ENCODE data around the gene SLC12A8.

SLC12A8 gene

DNA sequence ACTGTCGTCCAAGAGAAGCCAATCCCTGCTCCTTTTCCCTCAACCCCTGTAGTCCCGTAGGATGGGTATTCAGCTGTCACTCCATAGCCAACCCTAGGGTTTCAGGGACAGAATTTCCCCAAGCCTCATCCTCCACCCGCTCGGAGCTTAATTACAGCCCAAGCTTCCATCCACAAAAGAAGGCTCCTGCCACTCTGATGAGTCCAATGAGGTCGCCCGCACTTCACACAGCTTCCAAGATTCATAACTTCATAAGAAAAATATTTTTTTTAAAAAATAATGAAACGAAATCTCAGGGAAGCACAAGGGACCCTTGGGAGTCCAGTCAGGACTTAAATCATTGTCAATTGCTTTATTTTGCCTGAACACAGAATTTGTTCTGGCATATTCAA, 75.6 kb downstream of the SLC12A8 start:
- no peak for DNase-seq

DNA sequence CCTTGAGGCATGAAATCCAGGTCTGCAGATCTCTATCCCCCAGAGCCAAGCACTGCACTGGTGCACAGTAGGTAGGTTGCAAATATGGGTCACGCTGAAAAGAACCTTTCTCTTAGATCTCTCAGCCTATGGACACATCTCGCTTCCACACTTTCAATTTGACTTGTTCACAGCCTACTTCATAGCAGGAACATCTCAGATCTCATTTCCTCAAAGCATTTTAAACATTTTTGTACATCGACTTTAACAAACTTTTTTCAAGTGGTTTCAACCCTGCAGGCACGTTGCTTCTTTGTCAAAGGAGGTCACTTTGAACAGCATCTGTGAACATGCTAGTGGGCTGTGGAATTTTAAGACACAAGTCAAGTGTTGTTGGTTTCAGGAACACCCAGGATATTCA, 76.0 kb downstream of the SLC12A8 start:
- no peak for DNase-seq

DNA sequence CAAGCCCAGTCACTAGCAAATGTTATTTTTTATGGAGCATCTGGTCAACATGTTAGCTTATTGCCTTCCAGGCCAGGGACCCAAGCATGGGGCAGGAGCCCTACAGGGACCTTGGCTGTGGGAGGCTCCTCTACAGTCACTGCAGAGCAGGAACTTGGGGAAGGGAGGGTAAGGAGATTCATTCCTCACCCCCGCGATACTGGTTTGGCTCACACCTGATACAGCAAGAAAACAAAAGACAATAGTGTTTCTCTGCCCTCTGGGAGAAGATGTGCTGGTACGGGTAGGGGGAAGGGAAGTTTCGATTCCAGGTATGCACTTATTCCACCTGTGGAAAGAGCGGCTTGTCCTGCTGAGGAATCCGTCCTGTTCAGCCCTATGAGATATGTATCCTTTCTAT, 77.6 kb downstream of the SLC12A8 start:
- no peak for DNase-seq

DNA sequence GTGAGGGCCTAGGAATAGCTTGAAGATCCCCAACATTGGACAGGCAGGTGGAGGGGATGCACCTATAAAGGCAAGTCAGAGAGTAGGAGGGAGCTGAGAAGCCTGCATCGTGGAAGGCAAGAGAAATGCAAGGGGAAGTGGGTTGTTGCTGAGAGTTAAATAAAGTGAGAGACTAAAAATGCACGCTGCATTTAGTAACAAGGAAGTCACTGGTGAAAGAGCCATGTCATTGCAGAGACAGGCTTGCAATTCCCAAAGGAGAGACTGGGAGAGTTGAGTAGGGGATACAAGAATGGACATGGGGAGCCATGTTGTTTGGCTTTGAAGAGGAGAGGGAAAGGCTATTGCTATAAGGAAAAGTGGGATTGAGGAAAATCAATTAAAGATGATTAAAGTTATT, 79.7 kb downstream of the SLC12A8 start:
- DNase-seq, result no peak

DNA sequence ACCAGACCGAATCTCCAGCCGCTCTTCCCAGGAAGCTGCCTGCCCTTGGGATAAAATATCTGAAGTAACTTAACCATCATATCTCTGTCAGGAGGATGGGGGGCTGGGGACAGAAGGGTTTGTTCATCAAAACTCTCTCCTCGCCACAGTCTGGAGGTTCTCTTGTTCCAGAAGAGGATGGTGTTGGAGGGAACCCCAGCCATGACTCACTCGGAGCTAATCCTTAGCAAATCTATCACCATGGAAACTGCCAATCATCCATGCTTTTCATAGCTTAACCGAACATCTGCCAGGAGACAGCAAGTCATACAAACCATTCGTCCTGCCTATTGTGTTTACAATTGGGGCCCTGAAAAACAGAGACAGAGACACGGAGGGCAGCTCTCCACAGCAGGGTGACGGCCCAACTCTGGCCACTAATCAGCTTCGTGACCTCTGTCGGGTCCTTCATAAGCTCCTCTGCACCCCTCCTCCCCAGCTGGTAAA, 83.0 kb downstream of the SLC12A8 start:
- peak; percentile 80 for DNase-seq

DNA sequence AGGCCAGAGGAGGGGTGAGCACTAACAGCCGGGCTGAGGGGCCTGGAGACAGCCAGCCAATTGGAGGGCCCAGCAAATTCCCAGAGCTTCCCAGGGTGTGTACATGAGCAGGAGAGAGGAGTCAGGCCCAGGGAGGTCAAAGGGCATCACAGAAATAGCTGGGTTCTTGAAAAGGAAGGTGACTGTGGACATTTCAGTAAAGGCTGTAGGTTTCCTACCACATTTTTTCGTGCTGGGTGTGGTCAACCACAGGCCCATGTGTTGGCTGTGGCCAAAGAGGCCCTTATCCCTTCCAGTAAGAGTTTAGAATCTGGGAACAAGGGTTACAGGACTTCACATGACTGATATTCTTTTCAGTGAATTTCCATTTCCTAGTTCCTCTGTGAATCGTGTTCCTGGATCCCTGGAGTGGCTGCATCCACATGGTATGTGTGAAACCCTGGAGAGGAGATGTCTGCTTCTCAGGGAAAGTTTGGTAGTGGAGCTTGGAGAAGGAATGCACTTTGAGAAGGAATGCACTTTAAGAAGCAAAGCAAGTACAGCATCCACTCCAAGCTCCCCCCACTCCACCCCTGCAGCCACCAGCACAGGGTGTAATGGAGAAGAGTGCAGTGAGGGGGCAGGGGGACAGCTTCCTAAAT, 83.6 kb downstream of the SLC12A8 start:
- DNase-seq, result no peak

DNA sequence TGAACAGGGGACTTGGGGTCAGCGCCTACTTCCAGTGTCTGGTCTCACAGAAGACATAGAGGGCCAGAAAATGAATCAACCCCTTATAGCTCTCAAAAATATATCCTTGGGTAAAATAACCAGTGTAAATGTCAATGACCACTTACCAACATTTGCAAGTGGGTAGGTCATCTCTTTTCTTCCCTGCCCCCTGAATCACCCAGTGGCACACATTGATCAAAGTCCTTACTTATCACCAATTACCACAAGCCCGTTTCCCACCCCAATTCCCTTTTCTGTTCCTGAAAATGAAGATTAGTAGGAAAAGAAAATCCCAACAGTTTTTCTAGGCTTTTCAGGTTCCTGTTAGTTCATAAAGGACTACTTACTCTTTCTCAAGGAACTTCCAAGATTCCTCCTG, 86.2 kb downstream of the SLC12A8 start:
- DNase-seq, result no peak

DNA sequence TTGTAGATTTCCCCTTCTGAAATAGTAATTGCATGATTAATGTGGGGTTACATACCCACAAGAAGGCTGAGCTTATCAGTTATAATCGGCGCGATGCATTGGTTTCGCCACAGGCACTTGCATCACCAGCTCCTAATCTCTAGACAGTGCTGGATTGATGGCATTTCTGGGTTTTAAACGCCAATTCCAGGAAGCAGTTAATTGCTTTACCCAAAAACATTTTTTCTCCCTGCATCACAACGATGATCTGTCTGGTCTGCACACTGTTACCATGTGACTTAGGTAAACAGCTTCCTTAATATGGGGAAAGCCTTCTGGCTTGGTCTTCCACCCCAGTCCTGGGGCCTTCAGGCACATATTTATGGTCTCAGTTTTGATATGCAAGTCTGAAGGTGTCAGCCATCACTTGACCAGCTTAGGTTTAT, 86.7 kb downstream of the SLC12A8 start:
- DNase-seq, result peak; percentile 33

DNA sequence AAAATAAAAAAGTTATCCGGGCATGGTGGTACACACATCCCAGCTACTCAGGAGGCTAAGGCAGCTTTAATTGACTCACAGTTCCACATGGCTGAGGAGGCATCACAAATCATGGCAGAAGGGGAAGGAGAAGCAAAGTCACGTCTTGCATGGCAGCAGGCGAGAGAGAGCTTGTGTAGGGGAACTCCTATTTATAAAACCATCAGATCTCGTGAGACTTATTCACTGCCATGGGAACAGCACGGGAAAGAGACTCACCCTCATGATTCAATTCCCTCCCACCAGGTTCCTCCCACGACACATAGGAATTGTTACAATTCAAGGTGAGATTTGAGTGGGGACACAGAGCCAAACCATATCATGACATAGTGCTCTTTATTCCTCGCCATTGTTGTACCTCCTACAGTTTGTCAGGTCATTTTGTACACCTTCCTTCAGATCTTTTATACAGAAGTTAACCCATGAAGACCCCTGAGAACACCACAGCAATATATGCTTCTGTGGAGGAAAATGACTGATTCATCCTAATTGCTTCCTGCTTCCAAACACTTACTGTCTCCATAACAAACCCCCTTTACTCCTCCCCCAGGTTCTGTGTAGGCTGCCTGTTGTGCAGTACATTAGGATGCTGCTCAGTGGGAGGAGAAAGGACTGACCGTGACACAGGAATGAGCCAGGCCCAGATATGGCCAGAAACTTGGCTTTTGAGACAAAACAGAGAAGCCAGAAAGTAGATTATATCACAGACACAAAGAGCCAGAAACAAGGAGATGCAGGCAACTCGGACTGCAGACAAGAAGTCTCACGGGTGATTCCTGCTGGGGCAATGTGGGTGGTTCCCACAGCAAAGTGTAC, 88.9 kb downstream of the SLC12A8 start:
- DNase-seq, result peak; percentile 3

DNA sequence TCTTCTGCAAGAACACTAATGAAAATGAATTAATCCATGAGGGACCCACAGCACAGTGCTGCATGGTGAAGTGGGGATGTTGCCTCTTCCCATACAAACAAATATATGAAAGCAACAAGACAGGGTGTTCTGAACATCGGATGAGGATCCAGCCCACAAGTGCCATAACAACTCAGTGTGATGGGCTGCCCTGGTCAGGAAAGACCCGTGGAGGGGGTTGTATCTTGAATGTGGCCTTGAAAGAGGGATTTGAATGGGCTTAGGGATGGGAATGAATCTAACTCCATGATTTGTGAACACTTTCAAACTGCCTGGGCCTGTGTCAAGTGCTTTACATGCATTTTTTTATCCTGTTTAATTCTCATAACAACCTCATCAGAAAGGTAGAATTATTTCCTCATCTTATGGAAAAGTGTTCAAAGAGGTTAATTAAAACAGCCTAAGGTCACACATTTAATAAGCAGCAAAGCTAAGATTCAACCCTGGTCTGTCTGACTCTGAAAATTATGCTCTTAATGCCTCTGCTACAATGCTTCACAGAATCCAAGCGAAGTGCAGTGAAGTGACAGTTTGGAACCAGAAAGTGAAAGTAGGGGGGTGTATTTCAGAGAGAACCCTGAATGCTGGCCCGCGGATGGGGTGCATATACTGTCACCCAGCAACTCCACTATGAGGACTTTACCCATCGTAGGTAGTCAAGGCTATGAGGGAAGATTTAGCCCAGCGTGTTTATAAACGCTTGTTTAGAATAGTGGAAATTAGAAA, 91.1 kb downstream of the SLC12A8 start:
- no peak for DNase-seq

DNA sequence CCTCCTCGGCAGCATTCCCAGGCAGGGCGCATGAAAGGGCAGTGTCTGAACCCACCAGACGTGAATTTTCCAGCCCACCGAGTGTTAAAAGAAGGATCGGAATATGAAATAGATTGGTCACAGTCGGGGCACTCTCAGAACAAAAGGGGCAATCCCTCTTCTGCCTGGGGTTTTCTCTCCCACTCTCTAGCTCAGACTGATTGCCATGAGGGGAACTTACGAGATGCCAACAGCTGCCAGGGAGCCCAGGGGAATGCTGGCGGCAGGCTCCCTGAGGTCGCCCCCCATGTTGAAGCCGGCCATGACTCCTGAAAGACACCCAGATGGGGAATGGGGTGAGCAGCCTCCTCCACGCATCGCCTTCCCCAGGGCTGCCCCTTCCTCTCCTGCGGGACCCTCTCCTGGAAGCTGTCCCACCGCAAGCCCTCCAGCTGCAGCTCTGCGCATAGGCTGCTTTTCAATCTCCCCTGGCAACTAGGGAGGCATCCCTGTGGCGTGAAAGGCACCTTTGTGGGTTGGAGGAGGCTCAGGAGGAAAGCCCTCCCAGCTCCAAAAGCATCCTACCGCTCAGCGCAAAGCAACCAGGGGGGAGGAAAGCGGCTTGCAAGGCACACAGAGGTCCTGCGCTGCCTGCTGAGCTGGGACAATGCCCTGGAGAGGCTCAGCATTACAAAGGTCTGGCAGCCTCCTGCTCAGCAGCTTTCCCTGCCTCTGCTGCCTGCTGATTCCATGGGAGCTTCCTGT, 92.0 kb downstream of the SLC12A8 start:
- DNase-seq, result peak; percentile 58

DNA sequence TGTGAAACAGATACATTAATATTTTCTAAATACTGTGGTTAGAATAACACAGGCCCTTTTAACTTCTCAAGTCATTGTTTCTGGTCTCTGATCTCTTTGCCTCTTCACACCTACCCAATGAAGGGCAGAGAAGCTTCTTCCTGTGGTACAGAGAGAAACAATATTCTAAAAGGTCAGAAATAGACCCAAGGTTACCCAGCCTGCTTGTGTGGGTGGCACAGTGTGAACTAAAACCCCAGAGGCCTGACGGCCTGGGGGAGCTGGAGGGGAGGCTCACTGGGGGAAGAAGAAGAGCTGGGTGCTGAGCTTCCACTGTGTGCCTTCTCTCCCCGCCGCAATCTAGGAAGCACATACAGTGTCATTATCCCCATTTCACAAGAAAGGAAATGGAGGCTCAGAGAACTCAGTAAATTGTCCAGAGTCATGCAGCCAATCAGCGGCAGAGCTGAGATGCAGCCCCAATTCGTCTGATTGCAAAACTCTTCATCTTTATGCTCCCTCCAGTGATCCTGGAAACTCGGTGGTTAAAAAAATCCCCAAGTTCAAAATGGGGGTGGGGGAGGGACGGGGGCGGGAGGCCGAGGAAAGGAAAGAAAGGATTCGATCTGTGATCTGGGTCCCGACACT, 92.7 kb downstream of the SLC12A8 start:
- no peak for DNase-seq

DNA sequence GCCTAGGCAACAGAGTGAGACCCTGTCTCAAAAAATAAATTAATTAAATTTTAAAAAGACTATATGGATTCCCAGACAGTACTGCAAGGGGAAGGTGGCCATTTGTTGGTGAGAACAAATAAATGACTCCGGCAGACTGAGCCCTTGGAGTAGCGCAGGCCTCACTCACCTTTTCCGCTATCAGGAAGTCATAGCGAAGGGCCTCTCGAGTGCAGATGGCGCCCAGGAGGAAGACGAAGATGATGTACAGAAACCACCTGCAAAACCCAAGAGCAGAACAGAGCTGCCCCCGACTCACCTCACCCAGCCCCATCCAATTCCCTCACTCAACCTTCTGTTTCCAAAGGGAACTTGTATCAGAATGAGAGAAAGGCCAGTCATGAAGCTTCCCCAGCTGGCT, 93.9 kb downstream of the SLC12A8 start:
- no peak for DNase-seq

DNA sequence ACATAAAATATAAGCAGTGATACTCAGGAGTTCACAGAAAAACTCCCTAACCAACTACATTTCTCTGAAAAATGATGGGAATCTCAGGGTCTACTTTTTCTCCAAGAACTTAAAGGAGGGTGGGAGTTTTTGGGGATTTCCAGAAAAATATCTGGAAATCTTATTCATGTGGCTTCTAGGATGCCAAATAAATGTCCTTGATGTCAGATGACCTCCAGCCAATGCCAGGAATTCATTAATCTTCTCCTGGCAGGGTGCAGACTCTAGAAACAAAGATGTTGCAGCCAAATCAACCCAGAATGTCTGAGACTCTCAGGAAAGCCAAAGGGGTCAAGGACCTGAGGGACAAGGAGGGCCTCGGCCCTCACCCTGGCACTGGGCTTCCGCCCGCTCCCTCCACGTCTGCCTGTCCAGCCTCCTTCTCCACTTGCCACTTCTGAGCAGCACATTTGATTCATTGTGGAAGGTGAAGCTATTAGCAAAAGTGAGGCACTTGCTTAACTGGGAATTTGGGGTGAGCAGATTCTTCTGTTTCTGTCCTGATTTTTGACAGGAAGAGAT, 94.8 kb downstream of the SLC12A8 start:
- DNase-seq, result no peak

DNA sequence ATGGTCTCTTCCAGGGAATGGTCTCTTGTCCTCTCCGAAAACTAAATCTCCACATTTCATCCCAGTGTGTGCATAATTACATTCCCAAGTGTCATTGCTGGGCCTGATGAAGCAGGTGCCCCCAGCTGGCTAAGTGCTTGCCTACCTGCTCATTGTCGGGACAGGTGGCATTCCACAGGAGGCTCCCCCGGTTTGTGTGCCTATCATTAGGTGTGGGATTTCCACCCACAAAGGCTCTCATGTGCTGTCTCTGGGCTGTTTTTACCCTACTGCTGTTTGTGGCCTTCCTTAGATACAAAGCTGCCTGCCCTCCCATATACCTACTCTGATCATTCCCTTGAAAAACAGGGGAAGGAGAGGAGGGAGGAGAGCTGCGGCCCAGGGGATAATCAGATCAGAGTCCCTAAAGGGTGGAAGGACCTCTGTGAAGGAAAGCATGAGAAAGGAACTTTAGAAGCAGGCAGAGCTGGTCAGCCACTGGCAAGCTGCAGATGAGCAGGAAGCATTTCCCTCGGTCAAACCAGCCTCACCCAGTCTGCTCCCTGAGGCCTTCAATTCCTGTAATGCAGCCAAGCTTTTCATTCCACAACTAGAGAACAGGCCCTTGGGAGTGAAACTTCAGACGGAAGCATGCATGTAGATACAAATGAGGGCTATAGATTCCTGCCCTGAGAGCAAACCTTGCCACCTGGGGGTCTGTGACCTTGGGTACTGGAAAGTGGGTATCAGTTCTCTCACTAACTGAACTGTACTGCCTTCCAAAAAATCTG, 96.1 kb downstream of the SLC12A8 start:
- no peak for DNase-seq

DNA sequence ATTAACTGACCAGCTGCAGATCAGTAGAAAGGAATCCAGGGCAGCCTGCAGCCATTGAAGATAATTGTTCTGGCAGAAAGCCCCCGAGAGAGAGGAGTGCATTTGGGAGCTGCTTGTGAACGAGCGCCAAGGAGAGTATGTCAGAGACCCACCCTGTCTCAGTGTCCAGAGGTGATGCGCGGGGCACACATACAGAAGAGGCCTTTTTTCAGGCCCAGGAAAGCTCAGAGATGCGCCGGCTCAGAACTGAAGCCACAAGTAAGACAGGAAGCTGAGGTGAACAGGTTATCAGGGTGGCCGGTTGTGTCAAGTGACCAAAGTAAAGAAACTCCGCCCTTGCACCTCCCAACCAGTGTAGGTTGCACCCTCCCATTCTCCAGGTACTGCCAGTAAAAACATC, 96.9 kb downstream of the SLC12A8 start:
- DNase-seq, result no peak

DNA sequence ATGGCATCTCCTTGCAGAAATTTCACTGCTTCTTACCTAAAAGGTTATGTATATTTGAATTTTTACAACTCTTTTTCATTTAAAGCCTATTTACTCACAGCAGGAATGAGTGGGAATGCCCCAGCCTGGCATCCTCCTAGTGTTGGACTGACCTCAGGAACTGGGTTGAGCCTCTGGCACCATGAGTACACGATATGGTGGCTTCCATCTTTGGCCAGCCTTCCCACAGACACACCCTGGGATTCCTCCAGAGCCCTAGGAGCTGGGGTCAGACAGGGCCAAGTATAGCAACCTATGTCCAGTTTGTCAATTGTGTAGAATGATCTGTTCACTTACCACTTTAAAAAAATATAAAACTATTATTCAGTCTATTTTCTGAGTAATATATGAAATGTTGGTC, 99.6 kb downstream of the SLC12A8 start:
- no peak for DNase-seq

DNA sequence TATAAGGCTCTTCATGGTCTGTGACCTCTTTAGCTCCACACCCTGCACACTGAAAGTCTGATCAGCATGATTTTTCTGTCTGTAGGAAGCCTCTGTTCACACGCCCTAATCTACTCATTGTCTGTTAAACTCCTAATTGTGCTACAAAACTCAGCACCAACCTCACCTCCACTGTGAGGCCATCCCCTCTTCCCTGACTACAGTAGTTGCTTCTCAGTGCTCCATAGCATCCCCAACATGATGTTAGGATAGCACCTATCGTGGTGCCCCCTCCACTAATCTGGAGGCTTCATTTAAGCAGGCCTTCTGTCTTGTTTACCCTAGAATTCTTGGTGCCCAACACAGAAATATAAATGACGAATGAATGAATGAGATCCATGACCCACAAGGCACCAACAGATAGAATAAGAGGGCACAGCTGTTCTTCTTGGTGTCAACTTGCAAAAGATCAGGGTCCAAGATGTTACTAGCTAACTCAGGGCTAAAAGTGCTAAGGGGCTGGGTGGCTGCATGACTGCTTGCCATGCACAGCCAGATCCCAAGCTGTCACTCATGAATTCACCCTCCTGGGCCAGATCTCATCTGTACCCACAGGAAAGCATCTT, 101.6 kb downstream of the SLC12A8 start:
- DNase-seq, result no peak

DNA sequence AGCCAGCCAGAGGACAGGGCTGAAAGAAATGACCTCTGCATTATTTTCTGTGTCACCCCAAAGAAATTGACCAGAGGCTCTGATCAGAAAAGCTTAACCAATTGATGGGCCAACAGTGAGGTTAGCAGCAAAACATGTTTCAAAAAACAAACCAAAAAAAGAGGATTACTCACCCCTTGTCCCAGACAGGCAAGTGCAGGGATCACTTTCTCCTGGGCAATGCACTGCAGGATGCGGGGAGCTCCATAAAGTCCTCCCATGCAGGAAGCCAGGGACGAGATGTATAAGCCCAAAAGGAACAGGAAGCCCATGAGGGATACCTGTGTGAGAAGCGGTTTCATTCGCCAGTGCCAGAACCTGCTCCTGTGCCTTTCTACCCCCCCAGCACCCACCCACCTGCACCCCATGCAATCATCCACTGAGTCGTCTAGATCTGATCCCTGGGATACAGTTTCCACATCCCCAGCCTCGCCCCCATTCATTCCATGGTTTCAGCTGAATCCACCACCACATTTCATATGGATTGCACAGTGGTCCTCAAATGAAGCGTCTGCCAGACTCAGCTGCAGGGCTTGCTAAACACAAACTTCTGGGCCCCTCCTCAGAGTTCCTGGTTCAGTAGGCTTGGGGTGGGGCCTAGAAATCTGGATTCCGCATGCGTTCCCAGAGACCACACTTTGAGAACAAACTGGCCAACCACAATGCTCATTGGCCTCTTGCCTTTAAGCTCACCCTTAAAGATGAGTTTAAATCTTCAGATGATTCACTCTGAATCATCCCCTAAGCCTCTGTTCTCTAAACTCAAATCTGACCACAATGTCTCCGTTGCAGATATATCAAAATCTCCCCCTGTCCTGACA, 102.3 kb downstream of the SLC12A8 start:
- no peak for DNase-seq

DNA sequence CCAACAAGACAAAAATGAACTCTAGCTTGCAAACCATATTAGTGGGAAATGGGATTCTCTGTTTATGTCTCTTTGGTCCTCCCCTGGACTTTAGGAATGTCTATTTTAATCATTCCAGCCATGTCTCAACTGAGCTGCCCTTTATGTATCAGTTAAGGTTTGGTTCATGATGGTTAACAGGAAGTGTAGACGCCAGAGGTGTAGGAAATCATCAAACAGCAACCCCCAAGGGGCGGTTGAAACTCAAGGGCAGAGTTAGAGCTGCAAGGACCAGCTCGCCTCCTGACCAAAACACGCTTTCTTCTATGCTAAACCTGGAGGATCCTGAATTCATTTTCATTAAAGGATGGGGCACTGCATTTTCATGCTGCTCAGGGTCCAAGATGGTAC, 103.0 kb downstream of the SLC12A8 start:
- DNase-seq, result no peak

Measured in right forelimb (tissue), 1 donor.